GM11168 (cell line): ENCODE results near the gene CDH13.

Experiments used
- in situ Hi-C: fragments of 300-500 bp; cut with MboI; formaldehyde crosslinking; loops from one replicate; pipeline ENCODE4 v1.12.0; 2022; ENCODE audit warnings: low sequenced_read_pairs; ENCODE audit not compliant: unreplicated experiment

Gene CDH13

DNA sequence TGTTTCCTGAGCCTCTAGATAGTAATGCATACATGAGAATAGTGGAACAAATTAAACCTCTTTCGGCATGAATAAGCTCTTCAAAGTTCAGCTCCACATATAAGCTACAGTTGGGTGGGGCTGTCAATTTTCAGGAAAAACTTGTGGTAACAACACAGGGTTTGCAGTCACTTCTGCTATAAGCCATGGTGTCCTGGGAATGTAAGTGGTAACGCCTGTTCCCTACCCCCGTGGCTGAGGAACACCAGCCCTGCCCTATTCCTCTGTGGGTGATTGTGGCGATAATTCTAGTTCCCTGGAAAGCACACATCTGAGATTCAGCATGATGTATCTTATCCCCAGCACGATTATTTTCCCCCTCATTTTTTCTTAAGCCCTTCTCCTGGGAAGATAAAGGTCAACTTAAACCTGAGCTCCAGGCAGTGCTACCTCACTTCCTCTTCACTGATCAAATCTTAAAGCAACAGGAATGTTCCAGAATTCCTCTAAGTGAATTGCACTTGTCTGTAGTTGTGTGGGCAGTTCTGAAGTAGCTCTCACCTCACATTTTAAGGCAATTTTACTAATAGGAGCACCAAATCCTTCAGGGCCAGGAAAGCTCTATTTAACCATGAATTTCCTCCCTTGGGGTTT is 680.3 kb downstream of the CDH13 start:
- in situ Hi-C loops = no loop called here

DNA sequence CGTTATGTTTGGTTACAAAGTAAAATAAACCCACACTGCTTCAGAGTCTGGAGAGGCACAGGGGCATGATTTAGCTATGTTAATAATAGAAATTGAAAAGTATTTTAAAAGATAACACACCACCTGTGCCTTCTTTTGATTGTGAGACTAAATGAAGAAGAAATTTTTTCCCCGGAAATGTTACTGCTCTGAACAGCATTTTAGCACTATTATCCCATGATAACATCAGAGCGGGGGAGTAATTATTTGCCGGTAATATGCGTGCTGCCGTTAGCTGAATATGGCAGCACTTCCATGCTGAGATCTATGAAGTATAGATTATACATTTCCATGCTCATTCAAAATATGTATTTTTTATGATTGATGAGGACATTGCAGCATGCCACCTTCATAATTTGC is 680.8 kb downstream of the CDH13 start:
- in situ Hi-C loops = no loop called here

DNA sequence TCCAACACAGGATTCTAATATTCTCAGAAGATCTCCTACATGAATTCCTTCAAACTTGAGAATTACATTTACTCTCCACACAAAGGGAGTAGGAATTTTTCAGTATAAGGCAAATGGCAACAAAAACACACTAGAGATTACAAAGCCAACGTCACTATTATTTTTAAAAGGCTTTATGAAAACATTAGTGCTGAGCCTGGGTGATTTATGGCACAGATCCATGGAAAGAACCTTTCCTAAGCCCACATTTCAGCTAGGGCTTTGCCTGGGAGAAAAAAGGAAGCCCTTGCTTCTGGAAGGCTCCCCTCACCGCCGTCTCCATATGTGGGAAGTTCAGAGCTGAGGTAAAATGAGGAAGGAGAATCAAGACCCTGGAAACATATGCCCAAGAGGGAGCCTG is 681.6 kb downstream of the CDH13 start:
- in situ Hi-C loops = no loop called here

DNA sequence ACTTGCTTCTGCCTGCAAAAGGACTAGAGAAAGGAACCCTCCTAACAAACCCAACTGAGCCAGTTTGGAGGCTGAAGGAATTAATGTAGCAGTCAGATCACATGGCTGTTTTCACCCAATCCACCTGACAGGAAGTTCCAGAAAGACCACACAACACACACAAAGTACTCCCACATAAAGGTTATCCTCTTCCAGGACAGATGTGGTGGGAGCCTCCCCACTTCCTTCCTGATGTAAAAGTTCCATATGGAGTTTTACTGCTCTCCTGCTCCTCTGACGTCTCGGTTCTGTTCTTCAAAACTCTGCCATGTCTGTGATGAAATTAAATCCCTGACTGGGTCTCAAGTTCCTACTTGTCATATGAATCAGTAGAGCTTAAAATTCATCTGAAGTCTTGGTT is 684.0 kb downstream of the CDH13 start:
- in situ Hi-C loops = no loop called here

DNA sequence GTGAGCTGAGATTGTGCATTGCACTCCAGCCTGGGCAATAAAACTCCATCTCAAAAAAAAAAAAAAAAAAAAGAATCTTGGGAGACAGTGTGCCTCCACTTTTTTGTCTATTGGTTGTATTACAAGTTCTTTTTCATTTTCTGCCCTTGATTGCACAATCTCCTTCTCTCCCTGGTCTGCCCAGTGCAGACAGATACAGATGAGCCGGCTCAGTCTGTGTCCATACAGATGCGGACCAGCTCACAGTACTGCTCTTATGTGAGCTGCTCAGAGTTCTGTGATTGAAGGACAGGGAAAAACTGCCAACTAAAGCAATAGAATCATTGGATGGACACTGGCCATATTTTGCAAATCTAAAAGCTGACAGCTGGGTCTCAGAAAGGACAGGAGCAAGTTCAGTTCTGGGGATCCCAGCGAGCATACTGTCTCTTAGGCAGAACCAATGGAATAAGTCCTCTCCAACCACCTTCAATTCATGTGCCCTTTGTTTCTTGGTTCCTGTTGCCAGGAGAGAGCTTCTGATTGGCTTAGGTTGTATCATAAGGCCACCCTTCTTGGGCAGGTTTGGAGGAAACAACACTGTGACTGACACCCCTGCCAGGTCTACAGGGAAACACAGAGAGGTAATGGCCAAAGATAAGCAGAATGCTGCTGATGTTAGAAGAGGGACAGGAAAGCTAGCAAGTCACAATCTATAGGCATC is 685.4 kb downstream of the CDH13 start:
- in situ Hi-C loops = no loop called here

DNA sequence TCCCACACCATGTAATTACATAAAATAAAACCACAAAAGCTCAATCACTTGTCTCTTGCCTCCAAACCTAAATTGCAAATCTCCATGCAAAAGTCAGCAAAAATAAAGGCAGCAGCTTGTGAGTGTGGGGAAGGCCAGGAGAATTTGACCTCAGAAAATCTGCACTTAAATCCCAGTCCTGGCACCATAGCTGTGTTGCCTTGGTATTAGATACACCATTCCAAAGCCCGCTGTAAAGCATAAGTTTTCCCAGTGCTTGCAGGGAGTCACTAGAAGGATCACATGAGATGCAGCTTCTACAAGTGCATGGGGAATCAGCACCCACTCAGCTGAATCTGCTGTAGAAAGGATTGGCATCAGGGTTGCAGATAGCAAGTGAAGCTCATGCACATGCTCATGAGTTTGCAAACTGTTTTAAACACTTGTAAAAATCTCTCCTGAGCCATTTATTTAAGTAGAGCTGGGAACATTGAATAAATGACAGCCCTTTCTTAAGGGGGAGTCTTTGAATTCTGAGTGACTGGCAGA is 686.0 kb downstream of the CDH13 start:
- in situ Hi-C loops = no loop called here

DNA sequence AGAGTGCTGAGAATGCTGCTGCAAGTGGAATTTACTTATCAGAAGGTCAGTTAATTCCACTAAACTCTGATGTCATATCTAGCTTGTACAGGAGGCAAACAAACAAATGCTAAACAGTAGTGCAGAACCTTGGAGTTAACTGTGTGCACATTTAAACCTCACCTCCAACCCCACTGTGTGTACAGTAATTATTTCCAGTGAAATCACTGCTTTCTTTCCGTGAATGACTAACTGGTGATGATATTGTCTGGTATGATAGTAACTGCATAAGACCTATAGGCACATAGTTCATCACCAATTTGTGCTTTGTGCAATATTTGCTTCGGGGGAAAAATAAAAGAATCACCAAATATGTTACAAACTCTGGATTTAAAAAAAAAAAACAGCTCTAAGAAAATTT is 688.5 kb downstream of the CDH13 start:
- in situ Hi-C loops = no loop called here

DNA sequence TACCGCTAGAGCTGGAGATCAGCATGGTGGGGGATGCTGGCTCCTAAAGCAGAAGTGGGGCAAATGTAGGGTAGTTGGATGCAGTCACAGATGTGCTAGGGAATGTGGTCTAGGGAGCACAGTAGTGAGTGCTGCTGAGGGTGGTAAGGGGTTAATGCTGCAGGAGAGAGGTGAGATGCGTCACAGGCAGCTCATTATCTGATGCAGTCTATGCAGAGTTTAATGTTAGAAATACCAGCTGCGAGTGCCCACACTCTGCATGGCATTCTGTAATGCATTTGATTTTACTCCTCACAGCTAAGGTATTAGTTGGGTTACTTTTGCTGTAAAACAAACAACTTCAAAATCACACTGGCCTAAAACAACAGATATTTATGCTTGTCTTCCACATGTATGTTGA is 689.7 kb downstream of the CDH13 start:
- in situ Hi-C loops = no loop called here

DNA sequence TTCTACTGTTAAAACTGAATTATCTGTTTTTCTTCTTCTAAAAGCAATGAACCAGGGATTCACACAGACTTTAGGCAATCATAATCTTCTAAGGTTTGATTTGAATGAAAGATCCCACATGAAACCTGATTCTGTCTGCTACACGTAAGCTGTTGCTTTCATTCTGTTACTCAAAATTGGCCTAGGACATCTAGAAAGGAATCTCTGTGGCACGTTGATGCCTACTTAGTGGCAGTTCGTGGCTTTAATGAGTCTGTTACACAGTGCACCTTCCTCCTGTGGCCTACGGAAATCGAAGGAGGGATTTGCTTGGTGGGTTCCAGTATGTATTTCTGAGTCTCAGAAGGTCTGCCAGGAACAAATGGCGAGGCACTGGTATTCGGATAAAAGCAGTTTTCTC is 691.6 kb downstream of the CDH13 start:
- in situ Hi-C loops = no loop called here

DNA sequence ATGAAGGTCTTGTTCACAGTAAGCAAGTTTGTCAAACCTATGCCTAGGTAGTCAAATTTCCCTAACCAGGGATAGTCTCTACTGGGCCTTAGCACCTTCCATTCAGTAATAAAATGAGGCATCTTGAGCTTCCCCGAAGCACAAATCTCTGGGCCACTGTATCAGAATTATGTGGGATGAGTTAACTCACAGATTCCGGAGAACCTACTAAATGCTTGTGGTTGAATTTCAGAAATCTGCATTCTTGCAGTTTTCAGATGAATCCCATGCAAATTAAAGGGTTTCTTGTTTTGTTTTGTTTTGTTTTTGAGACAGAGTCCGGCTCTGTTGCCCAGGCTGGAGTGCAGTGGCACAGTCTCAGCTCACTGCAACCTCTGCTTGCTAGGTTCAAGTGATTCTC is 702.2 kb downstream of the CDH13 start:
- in situ Hi-C loops = no loop called here

DNA sequence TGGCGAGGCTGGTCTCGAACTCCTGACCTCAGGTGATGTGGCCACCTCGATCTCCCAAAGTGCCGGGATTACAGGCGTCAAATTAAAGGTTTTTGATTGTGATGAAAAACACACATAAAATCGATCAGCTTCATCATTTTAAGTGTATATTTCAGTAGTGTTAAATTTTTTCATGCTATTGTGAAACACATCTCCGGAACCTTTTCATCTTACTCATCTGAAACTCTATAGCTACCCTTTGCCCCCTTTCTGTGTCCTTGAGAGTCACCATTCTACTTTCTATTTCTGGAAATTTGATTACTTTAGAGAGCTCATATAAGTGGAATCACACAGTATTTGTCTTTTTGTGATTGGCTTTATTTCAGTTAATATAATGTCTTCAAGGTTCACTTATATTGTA is 702.7 kb downstream of the CDH13 start:
- in situ Hi-C loops = no loop called here

DNA sequence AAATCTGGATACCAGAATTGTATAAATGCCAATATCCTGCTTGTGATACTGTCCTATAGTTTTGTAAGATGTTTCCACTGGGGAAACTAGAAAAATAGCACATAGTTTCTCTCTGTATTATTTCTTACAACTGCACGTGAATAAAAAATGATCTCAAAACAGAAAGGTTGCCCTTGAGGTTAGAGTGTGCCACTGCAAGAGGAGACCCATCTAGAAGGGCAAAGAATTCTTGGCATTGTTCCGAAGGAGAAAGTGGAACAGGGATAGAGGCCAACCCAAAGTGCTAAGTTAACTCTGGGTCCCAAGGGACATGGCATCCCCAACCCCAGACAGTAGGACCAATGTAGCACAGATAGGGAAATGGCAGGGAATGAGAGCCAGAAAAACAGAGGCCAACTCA is 703.5 kb downstream of the CDH13 start:
- in situ Hi-C loops = no loop called here

DNA sequence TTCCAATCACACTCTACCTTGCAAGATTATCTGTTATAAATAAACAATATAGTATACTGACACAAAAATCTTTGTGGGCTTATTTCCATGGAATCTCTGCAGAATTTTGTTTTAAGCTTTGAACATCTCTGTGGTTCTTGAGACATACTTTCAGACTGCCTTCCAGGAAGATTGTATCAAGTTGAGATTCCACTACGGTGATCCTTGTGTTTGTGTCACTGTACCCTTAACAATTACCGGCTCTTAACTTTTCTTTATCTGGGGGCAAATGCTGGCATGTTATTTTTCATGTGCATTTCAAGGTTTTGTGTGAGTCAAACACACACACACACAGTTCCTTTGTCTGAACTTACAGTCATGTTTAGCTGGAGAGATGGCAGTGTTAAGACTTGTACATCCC is 708.3 kb downstream of the CDH13 start:
- in situ Hi-C loops = no loop called here

DNA sequence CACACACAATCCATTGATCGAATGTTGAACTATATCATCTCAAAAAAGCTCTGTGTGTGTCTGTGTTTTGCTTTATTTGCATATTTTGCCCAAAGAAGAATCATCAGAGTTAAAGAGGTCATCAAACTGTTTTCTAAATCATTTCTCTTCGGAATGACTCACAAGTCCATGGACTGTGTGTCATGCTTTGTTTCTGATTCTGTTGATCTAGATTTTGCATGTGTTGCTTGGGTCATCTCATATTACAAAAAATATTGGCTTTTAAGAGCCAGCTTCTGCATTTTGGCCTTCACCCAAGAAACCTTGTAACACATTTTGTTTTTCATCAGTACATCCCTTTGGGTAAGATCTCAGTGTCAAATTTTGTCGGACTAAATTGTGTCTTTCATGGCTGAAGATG is 709.8 kb downstream of the CDH13 start:
- in situ Hi-C loops = no loop called here

DNA sequence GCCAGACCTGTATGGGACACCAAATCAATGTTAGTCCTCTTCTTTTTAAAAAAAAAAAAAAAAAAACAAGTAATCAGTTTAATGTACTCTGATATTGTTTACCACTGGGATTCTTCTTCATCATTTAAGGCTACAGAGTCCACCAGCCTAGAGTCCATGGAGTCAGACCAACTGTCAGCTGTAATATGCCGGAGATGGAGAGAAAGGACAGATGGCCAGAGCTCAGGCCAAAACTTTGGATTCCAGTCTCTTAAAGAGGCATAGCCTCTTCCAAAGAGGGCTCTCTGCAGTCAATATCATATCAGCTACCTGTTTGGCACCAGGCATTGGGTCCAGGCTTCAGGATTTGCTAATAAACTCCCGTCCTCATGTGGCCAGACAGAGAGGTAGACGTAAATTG is 711.4 kb downstream of the CDH13 start:
- in situ Hi-C loops = no loop called here

DNA sequence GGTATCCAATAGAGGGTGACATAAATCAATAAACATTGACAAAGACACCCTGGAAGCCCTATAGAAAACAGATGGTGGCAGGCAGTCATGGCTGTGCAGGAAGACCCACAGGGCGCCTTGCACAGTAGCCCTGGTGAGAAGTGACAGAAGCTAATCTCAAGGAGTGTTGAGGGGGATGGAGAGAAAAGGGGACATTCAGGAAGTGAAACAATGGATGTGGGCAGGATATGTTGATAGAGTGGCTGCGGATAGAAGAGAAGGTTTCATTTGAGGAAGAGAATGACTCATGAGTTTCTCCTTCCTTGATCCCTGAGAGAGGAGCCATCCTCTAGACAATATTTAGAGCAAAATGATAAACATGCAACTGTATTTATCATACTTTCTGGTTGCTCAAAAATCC is 712.2 kb downstream of the CDH13 start:
- in situ Hi-C loops = no loop called here

DNA sequence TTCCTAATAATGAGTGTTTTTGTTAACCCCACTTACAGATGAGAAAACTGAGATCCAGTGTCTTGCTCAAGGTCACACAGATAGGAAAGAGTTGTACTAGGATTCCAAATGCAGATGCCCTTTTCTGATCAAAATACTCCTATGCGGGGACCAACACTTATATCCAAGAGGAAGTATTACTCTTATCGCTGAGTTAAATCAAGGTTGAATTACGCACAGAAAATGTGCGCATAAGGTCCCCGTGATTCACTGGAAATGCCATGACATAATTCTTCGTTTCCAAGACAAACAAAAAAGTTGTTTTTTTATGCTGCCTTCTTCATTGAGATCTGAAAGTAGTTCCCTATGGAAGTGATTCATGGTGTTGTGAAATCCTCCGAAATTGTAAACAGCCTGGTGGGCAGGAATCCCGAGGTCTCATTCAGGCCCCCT is 717.2 kb downstream of the CDH13 start:
- in situ Hi-C loops = no loop called here

DNA sequence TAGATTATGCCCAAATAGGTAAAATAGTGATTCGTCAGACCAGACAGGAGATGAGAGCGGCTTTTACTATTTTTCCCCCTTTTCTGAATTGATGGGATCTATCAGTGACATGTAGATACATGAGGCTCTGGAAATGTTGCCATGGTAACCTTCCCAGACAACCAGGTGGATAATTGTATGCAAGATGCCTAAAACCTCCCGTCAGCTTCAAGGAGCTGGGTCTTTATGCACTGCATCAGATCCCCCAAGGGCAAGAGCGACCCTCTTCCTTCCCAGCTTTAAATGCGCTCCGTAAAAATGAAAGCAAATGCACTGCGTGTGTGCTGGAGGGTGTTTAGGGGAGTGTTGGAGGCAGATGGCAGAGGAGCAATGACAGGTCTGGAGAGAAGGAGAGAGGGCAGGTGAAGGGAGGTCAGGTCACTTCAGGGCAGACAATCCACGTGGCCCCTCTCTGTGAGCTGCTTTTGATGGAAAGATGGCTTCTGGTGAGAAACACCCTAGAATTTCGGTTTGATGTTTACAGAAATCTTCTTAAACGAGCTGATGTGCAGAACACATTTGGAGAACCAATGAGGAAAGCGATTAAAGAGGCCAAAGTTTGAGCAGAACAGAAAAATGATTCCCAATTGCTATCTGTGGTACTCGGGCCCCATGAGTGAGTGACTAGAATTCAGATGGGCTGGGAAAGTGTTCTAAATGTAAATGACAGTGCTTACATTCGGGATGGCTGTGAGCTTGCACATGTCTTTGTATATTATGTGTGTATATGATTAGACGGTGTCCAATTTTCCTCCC is 719.3 kb downstream of the CDH13 start:
- in situ Hi-C loops = no loop called here

DNA sequence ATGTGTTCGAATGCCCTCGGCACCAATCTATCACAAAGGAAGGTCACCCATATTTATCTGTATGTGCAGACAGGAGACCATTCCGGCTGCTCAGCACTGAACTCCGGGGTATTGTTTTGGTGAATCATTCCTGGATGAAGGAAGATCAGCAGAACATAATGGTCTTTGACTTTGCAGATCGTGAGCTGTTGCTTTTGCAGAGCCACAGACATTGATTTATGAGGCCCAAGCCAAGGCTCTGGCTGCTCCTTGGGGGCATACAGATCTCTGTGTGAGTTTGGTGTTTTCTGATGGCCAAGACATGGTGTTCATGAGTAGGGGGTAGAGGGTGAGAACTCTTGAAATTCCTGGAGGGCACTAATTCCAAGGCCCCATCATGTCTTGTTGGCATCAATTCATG is 722.2 kb downstream of the CDH13 start:
- in situ Hi-C loops = no loop called here

DNA sequence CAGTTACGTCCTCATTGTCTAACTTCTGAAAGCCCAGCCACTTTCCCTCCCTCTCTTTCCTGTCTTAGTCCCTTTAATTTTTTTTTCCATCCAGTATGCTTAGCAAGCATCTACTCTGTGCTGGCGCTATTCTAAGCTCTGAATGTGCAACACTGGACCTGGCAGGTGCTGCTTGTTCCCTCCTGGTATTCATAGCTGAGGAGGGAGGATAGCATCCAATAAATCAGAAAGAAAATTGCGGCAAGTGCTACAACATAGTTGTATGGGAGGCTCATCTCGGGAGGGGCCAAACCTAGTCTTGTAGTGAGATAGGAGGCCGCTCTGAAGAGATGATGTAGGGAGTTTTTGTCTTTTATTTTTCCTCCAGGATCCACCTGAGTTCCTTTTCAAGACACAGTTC is 723.7 kb downstream of the CDH13 start:
- in situ Hi-C loops = no loop called here

DNA sequence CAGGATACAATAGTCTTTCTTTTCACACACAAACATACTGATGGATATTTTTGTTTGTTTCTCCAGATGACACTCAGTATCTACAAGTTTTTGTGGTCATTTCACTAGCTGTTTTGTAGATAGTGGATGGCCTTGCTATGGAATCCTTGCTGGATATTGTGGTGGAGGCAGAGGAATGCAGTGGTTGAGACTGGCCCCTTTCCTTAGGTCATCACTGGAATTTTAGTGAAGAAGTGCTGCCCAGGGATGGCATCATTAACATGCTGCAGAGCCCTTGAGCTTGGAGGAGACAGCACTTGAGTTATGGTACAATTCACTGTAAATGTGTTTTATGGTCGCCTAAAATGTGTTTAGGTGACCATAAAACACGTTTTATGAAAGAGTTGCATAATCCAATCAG is 725.1 kb downstream of the CDH13 start:
- in situ Hi-C loops = no loop called here
